IMR-90 (cell line): ENCODE measurements around the gene ITGA3.

Source experiments
- MAFK ChIP-seq: IDR thresholded peaks from 2 replicates; pipeline ENCODE4 v1.6.1; 2012; ENCODE audit warnings: low read depth, low read length, improper control_type of control experiment
- POLR2A ChIP-seq: IDR thresholded peaks from 2 replicates; pipeline ENCODE4 v1.6.1; 2012; ENCODE audit warnings: mild to moderate bottlenecking, low read depth, low read length
- RAD21 ChIP-seq: IDR thresholded peaks from 2 replicates; pipeline ENCODE4 v1.6.1; 2012; ENCODE audit warnings: low read length, improper control_type of control experiment
- TF ChIP-seq, protein P1 (sequence below): conservative IDR thresholded peaks from 2 replicates; pipeline ENCODE4 v1.5.1; 2012; ENCODE audit warnings: mild to moderate bottlenecking, low read depth, low read length, improper control_type of control experiment

DNA sequence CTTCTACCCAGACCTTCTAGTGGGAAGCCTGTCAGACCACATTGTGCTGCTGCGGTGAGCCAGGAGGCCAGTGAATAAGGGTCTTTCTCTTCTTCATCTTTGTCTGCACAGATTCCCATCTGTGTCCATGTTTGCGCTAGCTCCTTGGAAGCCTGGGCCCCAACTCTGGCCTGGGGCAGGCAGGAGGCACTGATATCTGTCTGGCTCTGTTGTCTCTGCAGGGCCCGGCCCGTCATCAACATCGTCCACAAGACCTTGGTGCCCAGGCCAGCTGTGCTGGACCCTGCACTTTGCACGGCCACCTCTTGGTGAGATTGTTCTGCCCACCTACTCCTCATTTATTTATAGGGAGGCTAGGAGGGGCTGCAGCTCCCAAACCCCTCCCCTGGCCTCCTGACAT lies 18.3 kb downstream of the ITGA3 start:
- TF ChIP-seq, protein P1, sequence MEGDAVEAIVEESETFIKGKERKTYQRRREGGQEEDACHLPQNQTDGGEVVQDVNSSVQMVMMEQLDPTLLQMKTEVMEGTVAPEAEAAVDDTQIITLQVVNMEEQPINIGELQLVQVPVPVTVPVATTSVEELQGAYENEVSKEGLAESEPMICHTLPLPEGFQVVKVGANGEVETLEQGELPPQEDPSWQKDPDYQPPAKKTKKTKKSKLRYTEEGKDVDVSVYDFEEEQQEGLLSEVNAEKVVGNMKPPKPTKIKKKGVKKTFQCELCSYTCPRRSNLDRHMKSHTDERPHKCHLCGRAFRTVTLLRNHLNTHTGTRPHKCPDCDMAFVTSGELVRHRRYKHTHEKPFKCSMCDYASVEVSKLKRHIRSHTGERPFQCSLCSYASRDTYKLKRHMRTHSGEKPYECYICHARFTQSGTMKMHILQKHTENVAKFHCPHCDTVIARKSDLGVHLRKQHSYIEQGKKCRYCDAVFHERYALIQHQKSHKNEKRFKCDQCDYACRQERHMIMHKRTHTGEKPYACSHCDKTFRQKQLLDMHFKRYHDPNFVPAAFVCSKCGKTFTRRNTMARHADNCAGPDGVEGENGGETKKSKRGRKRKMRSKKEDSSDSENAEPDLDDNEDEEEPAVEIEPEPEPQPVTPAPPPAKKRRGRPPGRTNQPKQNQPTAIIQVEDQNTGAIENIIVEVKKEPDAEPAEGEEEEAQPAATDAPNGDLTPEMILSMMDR, result no peak
- TF ChIP-seq MAFK (no peak), RAD21 (no peak), POLR2A (no peak)
